ENCODE results near the gene LY9.

Gene LY9

GRCh38 chr1:160807247-160807646 lies 11.3 kb downstream of the LY9 start:
- no peak for DNase-seq

DNA sequence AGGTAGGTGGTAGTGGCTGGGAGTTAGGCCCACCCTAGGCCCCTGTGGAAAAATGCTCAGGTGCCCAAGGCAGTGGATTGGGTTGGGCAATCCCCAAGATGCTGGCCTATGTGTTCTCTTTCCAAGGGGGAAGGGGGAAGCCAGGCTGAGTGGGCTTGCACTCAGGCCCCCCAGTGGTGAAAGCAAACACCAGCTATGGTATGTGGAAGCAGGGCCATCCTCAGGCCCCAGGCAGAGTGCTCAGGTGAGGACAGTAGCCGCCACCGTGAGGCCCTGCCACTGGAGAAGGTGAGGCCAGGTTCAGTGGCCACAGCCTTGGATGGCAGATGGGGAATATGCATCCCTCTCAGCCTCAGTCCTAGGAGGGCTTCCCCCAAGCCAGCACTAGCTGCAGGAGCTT lies 11.8 kb downstream of the LY9 start:
- DNase-seq, result no peak

- no peak for DNase-seq
Measured at GRCh38 chr1:160808289-160808688, 12.3 kb downstream of the LY9 start.

GRCh38 chr1:160810486-160810885 lies 14.5 kb downstream of the LY9 start:
- no peak for DNase-seq

- no peak for DNase-seq
Measured at GRCh38 chr1:160811147-160811546, 15.2 kb downstream of the LY9 start.

- DNase-seq, result no peak
Measured at GRCh38 chr1:160813215-160813614, 17.2 kb downstream of the LY9 start.

GRCh38 chr1:160814316-160814715 lies 18.3 kb downstream of the LY9 start:
- DNase-seq, result no peak

GRCh38 chr1:160814856-160815255 lies 18.9 kb downstream of the LY9 start:
- no peak for DNase-seq

- DNase-seq, result no peak
Measured at GRCh38 chr1:160818207-160818937, 22.4 kb downstream of the LY9 start.

- DNase-seq, result no peak
Measured at GRCh38 chr1:160819186-160819585, 23.2 kb downstream of the LY9 start.

GRCh38 chr1:160821627-160822026 lies 25.7 kb downstream of the LY9 start:
- no peak for DNase-seq

GRCh38 chr1:160823296-160823695 lies 27.3 kb downstream of the LY9 start:
- no peak for DNase-seq

DNA sequence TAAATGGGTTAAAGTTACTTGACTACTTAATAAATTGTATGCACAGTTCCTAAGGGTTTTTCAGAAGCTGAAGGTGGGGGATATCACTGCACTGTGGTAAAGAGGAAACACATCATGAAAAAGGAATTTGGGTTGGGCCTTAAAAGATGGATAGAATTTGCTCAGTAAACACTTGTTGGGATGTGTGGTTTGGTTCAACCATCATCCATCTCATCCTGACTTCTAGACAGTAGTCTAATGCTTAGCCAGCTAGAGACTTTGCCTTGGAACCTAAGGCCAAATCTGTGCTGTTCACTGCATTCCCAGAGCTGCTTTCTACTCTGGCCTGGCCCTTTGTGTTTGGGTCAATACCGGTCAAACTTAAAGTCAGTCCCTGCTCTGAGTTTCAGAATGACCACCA lies 30.6 kb downstream of the LY9 start:
- no peak for DNase-seq

GRCh38 chr1:160827418-160827817 lies 31.4 kb downstream of the LY9 start:
- no peak for DNase-seq

DNA sequence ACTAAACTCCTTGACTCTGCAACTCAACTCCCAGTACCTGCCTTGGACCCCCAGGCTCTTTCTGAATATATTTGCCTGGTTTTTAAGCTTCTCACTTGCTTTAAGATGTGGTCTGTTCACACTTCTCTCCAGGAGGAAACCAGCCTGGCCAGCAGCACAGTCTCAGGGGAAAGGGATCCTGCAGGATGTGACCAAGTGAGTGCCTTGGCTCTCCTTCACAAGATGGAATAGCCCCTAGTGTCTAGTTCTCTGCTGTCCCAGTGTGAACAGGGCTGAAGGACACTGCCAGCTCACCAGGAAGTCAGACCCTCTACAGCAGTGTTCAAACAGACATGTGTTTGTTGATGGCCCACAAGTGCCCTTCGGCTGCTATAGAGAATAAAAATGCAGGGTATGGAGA lies 33.8 kb downstream of the LY9 start:
- no peak for DNase-seq

GRCh38 chr1:160830321-160831153 lies 34.6 kb downstream of the LY9 start:
- DNase-seq, result peak; percentile 66

DNA sequence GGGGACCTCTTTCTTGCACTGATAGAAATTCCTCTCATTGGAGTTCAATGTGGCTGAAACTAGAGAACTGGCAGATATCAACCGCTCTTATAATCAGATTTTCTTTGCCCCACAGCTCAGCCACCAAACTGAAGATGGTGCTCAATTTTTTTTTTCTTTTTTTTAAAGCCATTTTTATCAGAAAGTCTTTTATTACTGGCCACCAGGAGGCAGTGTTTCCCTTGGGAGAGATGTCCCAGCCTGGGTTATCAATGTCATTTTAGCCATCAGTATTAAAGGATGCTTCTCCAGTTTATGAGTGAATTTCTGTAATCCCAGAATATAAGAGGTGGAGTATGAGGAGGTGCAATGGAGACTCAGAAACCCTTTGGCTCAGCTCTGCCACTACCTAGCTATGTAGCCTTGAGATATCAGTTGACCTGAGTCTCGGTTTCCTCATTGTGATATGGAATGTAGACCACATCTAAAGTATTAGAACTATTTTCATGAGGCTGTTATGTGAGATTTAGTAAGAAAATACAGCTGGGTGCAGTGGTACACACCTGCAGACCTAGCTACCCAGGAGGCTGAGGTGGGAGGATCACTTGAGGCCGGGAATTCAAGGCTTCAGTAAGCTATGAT lies 39.1 kb downstream of the LY9 start:
- no peak for DNase-seq

- no peak for DNase-seq
Measured at GRCh38 chr1:160835751-160836150, 39.8 kb downstream of the LY9 start.

- DNase-seq, result no peak
Measured at GRCh38 chr1:160836561-160836960, 40.6 kb downstream of the LY9 start.

DNA sequence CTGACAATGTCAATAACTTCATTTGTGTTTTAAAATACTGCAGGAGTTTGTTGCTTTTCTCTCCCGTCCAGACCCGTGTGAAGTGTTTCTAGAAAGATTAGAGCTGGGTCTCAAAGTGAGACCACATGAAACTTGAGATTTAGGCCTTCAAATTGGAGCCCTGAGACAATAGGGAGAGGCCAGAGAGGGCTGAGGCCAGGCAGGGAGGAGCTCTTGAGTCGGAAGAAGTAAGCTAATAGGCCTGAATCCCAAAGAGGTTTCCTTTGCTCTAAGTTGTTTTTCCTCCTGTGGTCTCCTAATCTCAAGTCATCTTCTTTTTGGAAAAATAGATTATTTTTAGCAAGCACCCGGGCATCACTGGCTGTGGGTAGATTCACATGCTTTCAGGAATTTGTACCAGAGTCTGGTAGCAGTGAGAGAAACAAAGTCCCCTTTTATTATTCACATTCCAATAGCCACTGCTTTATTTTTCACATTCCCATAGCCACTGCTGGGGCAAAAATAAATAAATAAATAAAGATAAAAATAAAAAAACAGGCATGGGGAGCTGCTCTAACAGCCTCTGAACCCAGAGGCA lies 41.1 kb downstream of the LY9 start:
- no peak for DNase-seq

- peak; percentile 67 for DNase-seq
Measured at GRCh38 chr1:160837558-160838205, 41.7 kb downstream of the LY9 start.

- DNase-seq, result no peak
Measured at GRCh38 chr1:160838888-160839287, 42.9 kb downstream of the LY9 start.

- no peak for DNase-seq
Measured at GRCh38 chr1:160839746-160840145, 43.8 kb downstream of the LY9 start.
